Endometrial microvascular endothelial cells (primary cell): ENCODE results near the gene MAP3K5. TPM values are rescaled to one million over a fixed set of nuclear protein-coding genes. Genes with fewer than 3 reads are reported as not detected.
"Not testable (repeated sequence)": the region's sequence is repeated elsewhere in the genome, so short reads cannot be mapped to it uniquely, and the experiment has no call there.

Experiments
- in situ Hi-C: cut with HindIII; loops from 2 replicates; pipeline ENCODE4 v1.10.0; 2017; ENCODE audit warnings: low sequenced_read_pairs, low pct_unique_long_range_greater_than_20kb; ENCODE audit errors: inconsistent ontology term
- total RNA-seq: library from RNA; depleted of rRNA; stranded (reverse); fragments of >200 nt; gene quantifications from one replicate; pipeline ENCODE4 v1.2.3, GENCODE V29; 2015; ENCODE audit errors: inconsistent ontology term

The MAP3K5 gene
- total RNA-seq = 9.3 TPM

GRCh38 chr6:136792410-136793262 is at the start of gene MAP3K5:
Gene MAP3K5 (minus strand): TSS chr6:136792477. CDS start chr6:136792157, 320 bp downstream.
- in situ Hi-C loops = no loop called here

DNA sequence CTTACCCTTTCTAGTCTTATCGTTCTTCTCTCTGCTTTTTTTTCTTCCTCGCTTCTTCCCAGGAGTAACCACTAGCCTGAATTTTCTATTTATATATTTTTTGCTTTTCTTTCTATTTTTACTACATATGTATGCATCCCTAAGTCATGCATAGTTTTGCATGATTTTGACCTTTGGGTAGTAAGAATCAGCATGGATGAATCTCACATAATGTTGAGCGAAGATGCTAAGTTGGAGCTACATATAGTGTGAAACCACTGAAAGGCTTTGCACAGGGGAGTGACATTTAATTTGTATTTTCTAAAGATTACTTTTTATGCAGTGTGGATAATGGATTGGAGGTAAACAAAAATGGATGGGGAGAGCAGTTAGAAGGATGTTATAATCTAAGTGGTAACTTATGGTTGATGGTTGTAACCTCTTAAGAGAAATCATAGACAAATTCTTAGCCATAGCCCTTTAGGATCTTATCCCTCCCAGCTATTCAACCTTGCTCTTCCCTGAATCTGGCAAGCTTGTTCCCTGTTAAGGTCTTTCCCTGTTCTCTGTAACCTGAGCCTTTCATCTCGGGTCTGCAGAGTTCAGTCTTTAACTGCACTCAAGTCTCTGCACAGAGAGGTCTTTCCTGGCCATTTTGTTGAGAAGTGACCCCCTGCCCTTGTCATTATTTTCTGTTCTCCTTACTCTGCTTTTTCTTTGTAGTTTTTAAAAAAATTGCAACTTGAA is 48.2 kb upstream of the MAP3K5 start:
- in situ Hi-C loops = no loop called here

GRCh38 chr6:136831873-136832562 is 39.7 kb upstream of the MAP3K5 start:
- in situ Hi-C loops = no loop called here

DNA sequence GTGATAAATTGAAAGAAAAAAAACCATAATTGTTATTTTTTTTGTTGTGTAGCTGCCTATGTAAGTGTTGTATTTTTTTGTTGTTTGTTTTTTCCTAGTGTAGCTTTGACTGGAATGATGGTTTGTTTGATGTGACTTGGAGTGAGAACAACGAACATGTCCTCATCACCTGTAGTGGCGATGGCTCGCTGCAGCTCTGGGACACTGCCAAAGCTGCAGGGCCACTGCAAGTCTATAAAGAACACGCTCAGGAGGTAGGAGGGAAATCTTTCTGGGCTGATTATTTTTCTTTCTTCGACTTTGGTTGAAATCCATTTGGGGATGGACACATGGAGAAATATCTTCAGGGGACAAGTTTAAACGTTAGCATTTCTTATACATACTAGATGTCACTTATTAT is 33.9 kb upstream of the MAP3K5 start:
- in situ Hi-C loops = no loop called here

DNA sequence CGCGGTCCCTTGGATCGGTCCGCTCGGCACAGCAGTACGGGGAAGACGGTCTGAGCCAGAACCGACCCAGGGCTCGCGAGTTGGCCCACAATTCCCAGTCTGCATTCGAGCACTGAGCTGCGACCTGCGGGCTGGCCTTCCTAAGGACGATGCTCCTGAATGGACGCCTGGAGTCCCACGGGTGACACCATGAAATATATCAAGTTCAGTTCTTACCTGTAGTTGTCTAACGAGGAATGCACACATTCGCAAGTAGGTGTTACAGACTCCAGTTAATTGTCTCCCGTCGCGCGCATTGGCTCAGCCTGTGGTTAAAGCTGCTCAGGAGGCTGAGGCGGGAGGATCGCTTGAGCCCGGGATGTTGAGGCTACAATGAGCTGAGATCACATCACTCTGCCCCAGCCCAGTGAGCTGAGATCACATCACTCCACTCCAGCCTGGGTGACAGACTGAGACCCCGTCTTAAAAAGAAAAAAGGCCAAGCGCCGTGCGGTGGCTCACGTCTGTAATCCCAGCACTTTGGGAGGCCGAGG is 30.9 kb upstream of the MAP3K5 start:
- in situ Hi-C loops = no loop called here

- in situ Hi-C loops = no loop called here
Observed at GRCh38 chr6:136822376-136823127, 30.3 kb upstream of the MAP3K5 start, which contains the start of gene PEX7. Gene PEX7 (plus strand): TSS chr6:136822592. CDS start chr6:136822666, 74 bp downstream.

- in situ Hi-C loops = no loop called here
Observed at GRCh38 chr6:136822046-136822375, 29.7 kb upstream of the MAP3K5 start.

DNA sequence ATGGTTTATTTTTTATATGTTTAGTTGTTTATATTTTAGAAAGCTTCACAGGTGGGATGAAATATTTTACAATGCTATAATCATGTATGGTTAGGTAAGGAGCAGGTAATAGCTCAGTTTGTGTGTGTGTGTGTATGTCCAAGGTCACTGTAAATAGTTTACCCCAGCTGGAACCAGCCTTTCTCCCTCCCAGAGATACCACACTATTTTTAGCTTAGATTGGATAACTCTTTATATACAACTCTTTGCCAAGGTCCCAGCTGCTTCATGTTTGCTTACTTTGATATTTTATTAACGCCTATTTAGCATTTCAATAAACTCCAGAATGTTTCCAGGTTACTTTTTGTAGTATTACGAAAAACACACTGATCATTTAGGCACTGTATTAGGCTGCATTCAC is 28.3 kb upstream of the MAP3K5 start:
- in situ Hi-C loops = no loop called here

- in situ Hi-C loops = no loop called here
Observed at GRCh38 chr6:136816656-136817055, 24.4 kb upstream of the MAP3K5 start.

GRCh38 chr6:136815608-136816007 is 23.3 kb upstream of the MAP3K5 start:
- in situ Hi-C loops = not testable (repeated sequence)

GRCh38 chr6:136812174-136812573 is 19.9 kb upstream of the MAP3K5 start:
- in situ Hi-C loops = no loop called here

DNA sequence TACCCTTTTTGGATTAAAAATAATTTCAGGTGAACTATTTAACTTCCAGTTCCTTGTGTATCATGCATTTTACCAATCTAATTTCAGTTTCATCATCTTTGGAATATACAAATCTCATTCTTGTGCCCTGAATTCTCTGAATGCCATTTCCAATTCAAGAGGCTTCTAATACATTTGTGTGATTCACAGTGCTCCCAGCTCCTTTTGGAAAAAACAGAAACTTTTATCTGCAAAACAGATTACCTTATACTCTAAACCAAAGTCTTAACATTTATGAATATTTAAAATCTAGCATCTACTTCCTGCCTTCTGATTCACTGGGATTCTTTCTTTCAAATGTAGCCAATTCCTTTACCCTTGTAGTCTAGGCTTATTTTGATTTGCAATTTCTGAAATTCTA is 19.0 kb upstream of the MAP3K5 start:
- in situ Hi-C loops = no loop called here

DNA sequence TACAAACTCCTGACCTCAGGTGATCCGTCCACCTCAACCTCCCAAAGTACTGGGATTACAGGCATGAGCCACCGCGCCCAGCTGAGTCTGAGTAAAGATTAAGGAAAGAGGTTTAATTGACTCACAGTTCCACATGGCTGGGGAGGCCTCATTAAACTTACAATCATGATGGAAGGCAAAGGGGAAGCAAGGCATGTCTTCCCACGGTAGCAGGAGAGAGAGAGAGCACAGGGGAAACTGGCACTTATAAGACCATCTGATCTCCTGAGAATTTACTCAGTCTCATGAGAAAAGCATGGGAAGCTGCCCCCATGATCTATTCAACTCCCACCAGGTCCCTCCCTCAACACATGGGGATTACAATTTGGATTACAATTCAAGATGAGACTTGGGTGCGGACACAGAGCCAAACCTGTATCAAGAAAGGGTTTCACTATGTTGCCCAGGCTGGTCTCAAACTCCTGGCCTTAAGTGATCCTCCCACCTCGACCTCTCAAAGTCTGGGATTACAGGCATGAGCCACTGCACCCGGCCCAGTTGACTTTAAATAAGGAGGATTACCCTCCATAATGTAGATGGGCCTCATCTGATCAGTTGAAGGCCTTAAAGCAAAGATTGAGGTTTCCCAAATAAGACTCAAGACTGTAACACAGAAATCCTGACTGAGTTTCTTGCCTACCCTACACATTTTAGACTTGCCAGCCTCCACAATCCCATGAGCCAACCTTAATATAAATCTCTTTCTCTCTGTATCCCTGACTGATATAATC is 17.0 kb upstream of the MAP3K5 start:
- in situ Hi-C loops = no loop called here

- in situ Hi-C loops = no loop called here
Observed at GRCh38 chr6:136803608-136804007, 11.3 kb upstream of the MAP3K5 start.

DNA sequence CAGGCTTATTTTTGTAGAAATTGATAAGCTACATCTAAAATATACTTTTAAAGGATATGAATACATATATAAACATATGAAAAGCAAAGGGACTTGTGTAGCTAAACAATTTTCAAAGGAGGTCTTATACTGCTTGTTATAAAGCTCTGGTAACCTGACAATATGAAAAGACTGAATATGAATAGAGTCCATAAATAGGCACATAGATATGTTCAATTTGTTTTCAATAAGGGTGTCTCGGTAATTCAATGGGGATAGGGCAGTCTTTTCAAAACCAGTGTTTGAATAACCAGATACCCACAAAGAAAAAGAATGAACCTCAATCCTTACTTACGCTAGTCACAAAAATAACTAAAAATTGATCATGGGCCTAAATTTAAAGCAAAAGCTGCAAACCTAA is 9.3 kb upstream of the MAP3K5 start:
- in situ Hi-C loops = no loop called here

DNA sequence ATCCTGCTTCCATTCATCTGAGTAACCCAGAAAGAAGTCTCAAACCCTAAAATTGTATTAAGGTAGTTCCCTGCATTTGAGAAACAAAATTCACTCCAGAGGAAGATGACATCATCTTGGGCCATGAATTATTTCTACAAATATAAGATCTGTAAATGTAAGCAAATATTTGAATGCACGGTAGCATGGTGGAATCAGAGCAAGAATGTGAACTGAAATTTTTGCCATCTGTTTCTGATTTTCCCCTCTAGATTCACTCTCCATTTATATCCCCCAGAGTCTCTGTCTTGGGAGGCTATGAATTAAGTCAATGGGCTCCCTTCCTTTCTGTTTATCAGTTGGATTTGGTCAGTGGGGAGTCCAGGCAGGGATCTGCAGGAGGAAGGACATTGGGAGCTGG is 5.8 kb upstream of the MAP3K5 start:
- in situ Hi-C loops = no loop called here

GRCh38 chr6:136795996-136796395 is 3.7 kb upstream of the MAP3K5 start:
- in situ Hi-C loops = no loop called here

GRCh38 chr6:136795386-136795785 is 3.1 kb upstream of the MAP3K5 start:
- in situ Hi-C loops = no loop called here
